ENCODE data around the gene GLP1R.

Gene GLP1R

GRCh38 chr6:39040080-39040673 is 8.4 kb upstream of the GLP1R start:
- H3K4me3 ChIP-seq (replicated peaks; ENCODE audit: low read depth, low read length): no peak overlapping the region
- TF ChIP-seq CTCF (IDR thresholded peaks at IDR 0.05; ENCODE audit: low read depth, low read length, missing control alignments): no peak
- DNase-seq (ENCODE audit: extremely low read depth, low read depth): no peak

- H3K4me3 ChIP-seq (replicated peaks; ENCODE audit: low read depth, low read length): no peak overlapping the region
- no peak for DNase-seq (ENCODE audit: extremely low read depth, low read depth)
- no peak for TF ChIP-seq CTCF (IDR thresholded peaks at IDR 0.05; ENCODE audit: low read depth, low read length, missing control alignments)
Observed at GRCh38 chr6:39041072-39041471, 7.5 kb upstream of the GLP1R start.

GRCh38 chr6:39043776-39044175 is 4.8 kb upstream of the GLP1R start:
- no peak for DNase-seq (ENCODE audit: extremely low read depth, low read depth)
- no peak overlapping the region for H3K4me3 ChIP-seq (replicated peaks; ENCODE audit: low read depth, low read length)
- no peak for TF ChIP-seq CTCF (IDR thresholded peaks at IDR 0.05; ENCODE audit: low read depth, low read length, missing control alignments)

GRCh38 chr6:39044181-39044580 is 4.4 kb upstream of the GLP1R start:
- DNase-seq (ENCODE audit: extremely low read depth, low read depth): no peak
- TF ChIP-seq CTCF (IDR thresholded peaks at IDR 0.05; ENCODE audit: low read depth, low read length, missing control alignments): no peak
- no peak overlapping the region for H3K4me3 ChIP-seq (replicated peaks; ENCODE audit: low read depth, low read length)

GRCh38 chr6:39047434-39048327 is 900 bp upstream of the GLP1R start:
- TF ChIP-seq CTCF (IDR thresholded peaks at IDR 0.05; ENCODE audit: low read depth, low read length, missing control alignments): no peak

GRCh38 chr6:39049575-39050283 is 1.1 kb downstream of the GLP1R start:
- no peak overlapping the region for H3K4me3 ChIP-seq (replicated peaks; ENCODE audit: low read depth, low read length)
- no peak for TF ChIP-seq CTCF (IDR thresholded peaks at IDR 0.05; ENCODE audit: low read depth, low read length, missing control alignments)
- DNase-seq (ENCODE audit: extremely low read depth, low read depth): no peak

More at GRCh38 chr6:39047434-39048327, 900 bp upstream of the GLP1R start:
- H3K4me3 ChIP-seq (replicated peaks; ENCODE audit: low read depth, low read length): no peak overlapping the region
- DNase-seq (ENCODE audit: extremely low read depth, low read depth): no peak
